Measurements from ENCODE around the gene DHRS1.

The DHRS1 gene

GRCh38 chr14:24290746-24291145 lies 8.8 kb downstream of the DHRS1 start:
- no peak for DNase-seq
- Histone ChIP-seq H3K27me3 (no peaks in the 10 kb centered on the region), H3K36me3 (no peaks in the 10 kb centered on the region), H3K4me3 (ENCODE audit: low read depth, low read length) (no peak overlapping the region), H3K4me1 (no peaks in the 10 kb centered on the region), H3K9me3 (no peaks in the 10 kb centered on the region)
- no peak for TF ChIP-seq CTCF (IDR thresholded peaks at IDR 0.05; ENCODE audit: low read depth, low read length)

GRCh38 chr14:24289649-24290280 lies 9.8 kb downstream of the DHRS1 start:
- Histone ChIP-seq H3K9me3 (no peaks in the 10 kb centered on the region), H3K4me1 (no peaks in the 10 kb centered on the region), H3K4me3 (ENCODE audit: low read depth, low read length) (no peak overlapping the region), H3K27me3 (no peaks in the 10 kb centered on the region), H3K36me3 (no peaks in the 10 kb centered on the region)
- TF ChIP-seq CTCF (IDR thresholded peaks at IDR 0.05; ENCODE audit: low read depth, low read length) = no peak
- no peak for DNase-seq

- no peak for TF ChIP-seq CTCF (IDR thresholded peaks at IDR 0.05; ENCODE audit: low read depth, low read length)
- Histone ChIP-seq H3K4me3 (ENCODE audit: low read depth, low read length) (no peak overlapping the region), H3K4me1 (no peaks in the 10 kb centered on the region), H3K36me3 (no peaks in the 10 kb centered on the region), H3K27me3 (no peaks in the 10 kb centered on the region), H3K9me3 (no peaks in the 10 kb centered on the region)
- DNase-seq = no peak
These were observed 12.6 kb downstream of the DHRS1 start for GRCh38 chr14:24286996-24287395.

- no peaks in the 10 kb centered on the region for H3K27me3 ChIP-seq
- TF ChIP-seq CTCF (IDR thresholded peaks at IDR 0.05; ENCODE audit: low read depth, low read length) = no peak
- H3K4me3 ChIP-seq (ENCODE audit: low read depth, low read length) = no peak overlapping the region
- no peaks in the 10 kb centered on the region for H3K4me1 ChIP-seq
- H3K9me3 ChIP-seq = no peaks in the 10 kb centered on the region
- DNase-seq = no peak
- no peaks in the 10 kb centered on the region for H3K36me3 ChIP-seq
These were observed 14.2 kb downstream of the DHRS1 start for GRCh38 chr14:24285351-24285750.

- no peak for DNase-seq
- H3K9me3 ChIP-seq = no peaks in the 10 kb centered on the region
- H3K36me3 ChIP-seq = no peaks in the 10 kb centered on the region
- H3K4me3 ChIP-seq (ENCODE audit: low read depth, low read length) = no peak overlapping the region
- H3K27me3 ChIP-seq = no peaks in the 10 kb centered on the region
- no peak for TF ChIP-seq CTCF (IDR thresholded peaks at IDR 0.05; ENCODE audit: low read depth, low read length)
- H3K4me1 ChIP-seq = no peaks in the 10 kb centered on the region
These were observed 15.0 kb downstream of the DHRS1 start for GRCh38 chr14:24284501-24285035.

GRCh38 chr14:24283796-24284460 lies 15.7 kb downstream of the DHRS1 start:
- TF ChIP-seq CTCF (IDR thresholded peaks at IDR 0.05; ENCODE audit: low read depth, low read length) = no peak
- no peaks in the 10 kb centered on the region for H3K9me3 ChIP-seq
- H3K4me1 ChIP-seq = peaks cover 2% of the 10 kb centered on the region; the same call in 1 of the 2 replicates
- no peaks in the 10 kb centered on the region for H3K27me3 ChIP-seq
- no peak for DNase-seq
- H3K4me3 ChIP-seq (ENCODE audit: low read depth, low read length) = no peak overlapping the region
- H3K36me3 ChIP-seq = no peaks in the 10 kb centered on the region

Measured in BE2C (cell line).